GM23248 (cell line): ENCODE measurements around the gene MAP2.

Experiments
- EZH2 ChIP-seq: fragments of 200-600 bp; sonication (generic); IDR thresholded peaks from 2 replicates; pipeline ENCODE4 v1.6.1; 2018; ENCODE audit warnings: antibody characterized with exemption, mild to moderate bottlenecking; ENCODE audit not compliant: insufficient read depth, poor library complexity, severe bottlenecking
- EZH2phosphoT487 ChIP-seq: fragments of 200-600 bp; sonication (generic); IDR thresholded peaks from 2 replicates; pipeline ENCODE4 v1.6.1; 2018; ENCODE audit warnings: antibody characterized with exemption, moderate library complexity, mild to moderate bottlenecking, low read depth; ENCODE audit not compliant: insufficient read depth

GRCh38 chr2:209772290-209772685, 348.4 kb downstream of the MAP2 start:
- TF ChIP-seq EZH2 (no peak), EZH2phosphoT487 (no peak)
